Activated CD8-positive, alpha-beta T cell treated with anti-CD3 and anti-CD28 coated beads for 36 hours (primary cell): ENCODE data around the gene UGT1A1. TPM values are rescaled to one million over a fixed set of nuclear protein-coding genes. Genes with fewer than 3 reads are reported as not detected.

Experiments used
- ATAC-seq: fragments of 200-7000 bp; cut with Tn5 transposase; one replicate; pipeline ENCODE4 v1.10.0; 2021; ENCODE audit warnings: mild to moderate bottlenecking, moderate library complexity
- CTCF ChIA-PET: fragments of 350-600 bp; sonication (Branson Sonifier 250); formaldehyde crosslinking; loops from one replicate; lab custom pipeline; 2021; ENCODE audit warnings: antibody characterized with exemption; lab: Charles Lee
- POLR2A ChIA-PET: fragments of 350-600 bp; sonication (Branson Sonifier 250); formaldehyde crosslinking; loops from one replicate; lab custom pipeline; 2021; ENCODE audit warnings: antibody characterized with exemption; lab: Charles Lee
- DNase-seq: peaks from one replicate; pipeline ENCODE4 v3.0.0-alpha.2; 2020
- H3K27ac Mint-ChIP-seq: one replicate; pipeline ENCODE4 v1.8.0; 2021; ENCODE audit warnings: mild to moderate bottlenecking, mixed read lengths
- H3K27me3 Mint-ChIP-seq: one replicate; pipeline ENCODE4 v1.8.0; 2021; ENCODE audit warnings: mixed read lengths
- H3K36me3 Mint-ChIP-seq: one replicate; pipeline ENCODE4 v1.8.0; 2021; ENCODE audit warnings: low read depth, mixed read lengths
- H3K4me1 Mint-ChIP-seq: one replicate; pipeline ENCODE4 v1.8.0; 2021; ENCODE audit warnings: low read depth, mixed read lengths
- H3K4me3 Mint-ChIP-seq: one replicate; pipeline ENCODE4 v1.8.0; 2021; ENCODE audit warnings: mild to moderate bottlenecking, moderate library complexity, mixed read lengths
- H3K9me3 Mint-ChIP-seq: one replicate; pipeline ENCODE4 v1.8.0; 2021; ENCODE audit warnings: mixed read lengths
- intact Hi-C: fragments of 100-400 bp; cut with micrococcal nuclease; formaldehyde crosslinking; loops from one replicate; pipeline ENCODE4 v1.10.0; 2022
- total RNA-seq, 2 experiments: library from RNA; stranded (reverse); gene quantifications; one replicate each; pipeline ENCODE4 v1.2.3, GENCODE V29; 2021
- TF ChIP-seq, protein P1 (sequence below): fragments of 200-600 bp; IDR thresholded peaks from one replicate; pipeline ENCODE4 v1.8.0; 2022; ENCODE audit warnings: antibody characterized with exemption, mild to moderate bottlenecking

The UGT1A1 gene
- total RNA-seq, 2 experiments from 2014 or later = not detected

DNA sequence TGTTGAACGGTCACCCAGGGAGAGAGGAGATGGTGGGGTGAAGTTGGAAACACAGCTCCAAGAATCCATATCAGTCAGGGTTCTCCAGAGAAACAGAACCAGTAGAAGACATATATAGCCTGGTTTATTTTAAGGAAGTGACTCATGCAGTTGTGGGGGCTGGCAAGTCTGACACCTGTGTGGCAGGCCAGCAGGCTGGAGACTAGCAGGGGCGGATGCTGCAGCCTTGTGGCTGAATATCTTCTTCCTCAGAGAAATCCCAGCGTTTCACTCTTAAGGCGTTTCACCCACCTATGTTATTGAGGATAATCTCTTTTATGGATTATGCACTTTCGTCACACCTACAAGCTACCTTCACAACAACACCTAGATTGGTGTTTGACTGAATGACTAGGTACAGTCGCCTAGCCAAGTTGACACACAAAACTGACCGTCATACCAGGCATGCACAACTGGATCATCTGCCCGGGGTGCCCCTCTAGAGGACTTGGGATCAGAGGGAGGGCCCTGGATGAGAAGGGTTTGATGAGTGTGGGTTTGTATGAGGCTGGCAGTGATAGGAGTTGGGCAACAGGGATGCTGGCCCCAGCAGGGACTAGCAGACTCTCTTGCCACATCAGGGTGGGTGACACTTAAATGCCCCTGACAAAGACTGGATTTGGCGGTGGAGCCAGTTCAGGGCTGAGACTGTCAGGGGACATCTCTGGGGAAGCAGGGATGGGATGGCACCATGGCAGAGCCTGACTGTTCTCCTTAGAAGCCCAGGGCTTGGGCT, 41.5 kb downstream of the UGT1A1 start:
- Mint-ChIP-seq H3K4me3 (no peak overlapping the region), H3K36me3 (no peaks in the 10 kb centered on the region), H3K27ac (no peak overlapping the region), H3K4me1 (peaks cover 2% of the 10 kb centered on the region), H3K27me3 (peaks cover 5% of the 10 kb centered on the region), H3K9me3 (no peaks in the 10 kb centered on the region)
- intact Hi-C loops = no loop called here
- DNase-seq = peak; percentile 69
- TF ChIP-seq, protein P1, sequence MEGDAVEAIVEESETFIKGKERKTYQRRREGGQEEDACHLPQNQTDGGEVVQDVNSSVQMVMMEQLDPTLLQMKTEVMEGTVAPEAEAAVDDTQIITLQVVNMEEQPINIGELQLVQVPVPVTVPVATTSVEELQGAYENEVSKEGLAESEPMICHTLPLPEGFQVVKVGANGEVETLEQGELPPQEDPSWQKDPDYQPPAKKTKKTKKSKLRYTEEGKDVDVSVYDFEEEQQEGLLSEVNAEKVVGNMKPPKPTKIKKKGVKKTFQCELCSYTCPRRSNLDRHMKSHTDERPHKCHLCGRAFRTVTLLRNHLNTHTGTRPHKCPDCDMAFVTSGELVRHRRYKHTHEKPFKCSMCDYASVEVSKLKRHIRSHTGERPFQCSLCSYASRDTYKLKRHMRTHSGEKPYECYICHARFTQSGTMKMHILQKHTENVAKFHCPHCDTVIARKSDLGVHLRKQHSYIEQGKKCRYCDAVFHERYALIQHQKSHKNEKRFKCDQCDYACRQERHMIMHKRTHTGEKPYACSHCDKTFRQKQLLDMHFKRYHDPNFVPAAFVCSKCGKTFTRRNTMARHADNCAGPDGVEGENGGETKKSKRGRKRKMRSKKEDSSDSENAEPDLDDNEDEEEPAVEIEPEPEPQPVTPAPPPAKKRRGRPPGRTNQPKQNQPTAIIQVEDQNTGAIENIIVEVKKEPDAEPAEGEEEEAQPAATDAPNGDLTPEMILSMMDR = no peak
- POLR2A ChIA-PET = no interaction called here
- peak; percentile 91 for ATAC-seq
- CTCF ChIA-PET = no interaction called here

DNA sequence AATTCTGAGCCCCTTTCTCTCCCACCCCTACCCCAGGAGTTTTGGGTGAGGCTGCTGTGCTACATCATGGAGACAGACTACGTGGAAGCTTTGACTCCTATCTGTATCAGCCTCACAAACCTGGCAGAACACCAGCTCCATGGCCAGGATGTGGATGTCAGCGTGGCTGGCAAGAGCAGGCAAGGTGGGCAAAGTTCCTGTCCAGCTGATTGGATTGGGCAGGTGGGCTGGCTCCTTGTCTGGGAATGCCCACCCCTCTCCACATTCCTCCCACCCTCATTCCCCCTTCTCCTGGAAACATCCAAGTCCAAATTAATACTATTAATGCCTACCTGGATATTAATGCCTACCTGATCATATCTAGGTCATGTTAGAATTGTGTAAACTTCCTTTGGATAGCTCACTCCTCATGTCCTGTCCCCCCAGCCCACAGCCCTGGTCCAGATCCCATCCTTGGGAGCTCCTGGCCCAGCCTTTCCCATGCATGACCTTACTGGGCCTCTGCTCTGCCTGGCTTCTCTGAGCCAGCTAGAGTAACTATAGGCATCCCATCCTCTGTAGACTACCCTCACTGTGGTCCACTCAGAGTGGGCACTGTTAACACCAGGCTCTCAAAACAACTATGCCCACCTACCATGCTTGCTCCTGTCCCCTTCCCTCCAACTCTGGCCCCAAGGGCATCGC, 42.2 kb downstream of the UGT1A1 start:
- Mint-ChIP-seq H3K27me3 (peaks cover 5% of the 10 kb centered on the region), H3K4me3 (no peak overlapping the region), H3K36me3 (no peaks in the 10 kb centered on the region), H3K9me3 (no peaks in the 10 kb centered on the region), H3K4me1 (peaks cover 2% of the 10 kb centered on the region), H3K27ac (no peak overlapping the region)
- CTCF ChIA-PET = no interaction called here
- DNase-seq = no peak
- POLR2A ChIA-PET = no interaction called here
- TF ChIP-seq, protein P1 = no peak
- intact Hi-C loops = no loop called here
- ATAC-seq = no peak

DNA sequence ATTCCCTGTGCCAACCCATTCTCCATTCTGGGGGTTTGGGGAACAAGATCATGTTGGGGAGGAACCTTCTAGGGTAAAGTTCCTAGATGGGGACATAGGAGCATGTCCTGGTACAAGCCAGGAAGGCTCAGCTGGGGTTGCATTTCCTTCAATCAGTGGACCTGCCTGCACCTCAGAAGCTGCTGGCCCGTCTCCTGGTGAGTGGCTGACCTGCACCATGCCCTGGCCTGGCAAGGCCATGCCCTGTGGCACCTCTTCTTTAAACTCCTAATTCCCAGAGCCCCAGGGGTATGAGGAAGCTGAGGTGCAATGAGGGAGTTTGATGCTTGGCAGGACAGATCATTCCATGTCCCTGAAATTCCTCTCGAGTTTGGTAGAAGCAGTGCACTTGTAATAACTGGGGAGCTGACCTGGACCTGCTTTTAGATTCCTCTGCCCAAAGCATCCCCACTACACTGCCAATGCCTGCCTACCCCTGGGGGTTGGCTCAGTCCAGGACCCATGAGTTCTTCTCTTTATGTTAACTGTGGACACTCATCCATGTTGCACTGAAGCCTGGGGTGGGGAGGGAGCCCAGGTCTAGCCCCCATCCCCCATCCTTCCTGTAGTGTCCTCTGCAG, 43.3 kb downstream of the UGT1A1 start:
- intact Hi-C loops = no loop called here
- TF ChIP-seq, protein P1 = no peak

DNA sequence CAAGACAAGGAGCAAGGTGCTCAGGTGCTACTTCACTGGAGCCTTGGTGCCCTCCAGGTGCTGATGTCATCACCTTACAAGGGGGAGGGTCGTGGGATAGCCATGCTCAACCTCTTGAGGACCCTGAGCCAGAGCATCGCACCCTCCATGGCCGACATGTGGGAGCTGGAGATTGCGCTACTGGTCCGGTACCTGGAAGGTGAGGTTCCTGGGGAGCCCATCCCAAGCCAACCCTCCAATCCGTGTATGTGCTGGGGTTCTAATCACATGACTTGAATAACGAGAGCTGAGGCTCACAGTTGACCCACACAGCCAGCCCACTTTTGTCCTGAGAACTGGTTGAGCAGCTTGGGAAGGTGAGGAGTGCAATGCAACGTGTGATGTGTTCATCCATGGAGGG, 43.9 kb downstream of the UGT1A1 start:
- peaks cover 2% of the 10 kb centered on the region for H3K4me1 Mint-ChIP-seq
- ATAC-seq = no peak
- ChIA-PET POLR2A (interaction anchor here (0.6 kb wide), 1 partner anchor 78 kb away, joined by 3 read pairs; no protein-coding TSS in a partner anchor), CTCF (interaction anchor here (1.8 kb wide), 1 partner anchor 8 kb away, joined by 5 read pairs; no protein-coding TSS in a partner anchor)
- no peak overlapping the region for H3K4me3 Mint-ChIP-seq
- H3K27ac Mint-ChIP-seq = no peak overlapping the region
- no peaks in the 10 kb centered on the region for H3K36me3 Mint-ChIP-seq
- intact Hi-C loops = no loop called here
- TF ChIP-seq, protein P1 = no peak
- DNase-seq = no peak
- H3K9me3 Mint-ChIP-seq = no peaks in the 10 kb centered on the region
- H3K27me3 Mint-ChIP-seq = peaks cover 7% of the 10 kb centered on the region

More for the DNA sequence above, 43.3 kb downstream of the UGT1A1 start:
- DNase-seq (no peak), ATAC-seq (no peak)
- H3K4me3 Mint-ChIP-seq = no peak overlapping the region
- H3K27ac Mint-ChIP-seq = no peak overlapping the region
- POLR2A ChIA-PET = no interaction called here
- peaks cover 2% of the 10 kb centered on the region for H3K4me1 Mint-ChIP-seq
- peaks cover 7% of the 10 kb centered on the region for H3K27me3 Mint-ChIP-seq
- no peaks in the 10 kb centered on the region for H3K9me3 Mint-ChIP-seq
- CTCF ChIA-PET = no interaction called here
- no peaks in the 10 kb centered on the region for H3K36me3 Mint-ChIP-seq
